Calu3 (cell line): Measurements from ENCODE around the gene ZNF75A. TPM values are rescaled to one million over a fixed set of nuclear protein-coding genes. Genes with fewer than 3 reads are reported as not detected.

Experiments used
- BruUV-seq: library from RNA; stranded (reverse); fragments of 400-500 nt; replicated peaks from 2 replicates; lab custom pipeline; 2021; lab: Mats Ljungman, UMichigan
- CTCF ChIA-PET: fragments of 300-600 bp; sonication (Branson Sonifier 250); formaldehyde crosslinking; loops from one replicate; lab custom pipeline; 2022; ENCODE audit warnings: antibody characterized with exemption; lab: Charles Lee
- DNase-seq: peaks from one replicate; pipeline ENCODE4 v3.0.0; 2022
- H3K27ac Mint-ChIP-seq: one replicate; pipeline ENCODE4 v1.8.0; 2022; ENCODE audit warnings: mixed read lengths; ENCODE audit not compliant: unreplicated experiment
- H3K27me3 Mint-ChIP-seq: one replicate; pipeline ENCODE4 v1.8.0; 2022; ENCODE audit warnings: mixed read lengths; ENCODE audit not compliant: unreplicated experiment
- H3K36me3 Mint-ChIP-seq: one replicate; pipeline ENCODE4 v1.8.0; 2022; ENCODE audit warnings: mild to moderate bottlenecking, moderate library complexity, mixed read lengths; ENCODE audit not compliant: insufficient read depth, unreplicated experiment
- H3K4me1 Mint-ChIP-seq: one replicate; pipeline ENCODE4 v1.8.0; 2022; ENCODE audit warnings: mild to moderate bottlenecking, low read depth, mixed read lengths; ENCODE audit not compliant: unreplicated experiment
- H3K4me3 Mint-ChIP-seq: one replicate; pipeline ENCODE4 v1.8.0; 2022; ENCODE audit warnings: mild to moderate bottlenecking, low read depth, moderate library complexity, mixed read lengths; ENCODE audit not compliant: unreplicated experiment
- H3K9me3 Mint-ChIP-seq: one replicate; pipeline ENCODE4 v1.8.0; 2022; ENCODE audit warnings: low read depth, mixed read lengths; ENCODE audit not compliant: unreplicated experiment
- intact Hi-C: fragments of 100-400 bp; cut with micrococcal nuclease; formaldehyde crosslinking; loops from one replicate; pipeline ENCODE4 v1.10.0; 2022; ENCODE audit not compliant: unreplicated experiment
- total RNA-seq: library from RNA; stranded (reverse); gene quantifications from 2 replicates; pipeline ENCODE4 v1.2.3, GENCODE V29; 2022
- TF ChIP-seq, protein P1 (sequence below): fragments of 200-600 bp; IDR thresholded peaks from one replicate; pipeline ENCODE4 v1.8.0; 2022; ENCODE audit warnings: antibody characterized with exemption; ENCODE audit not compliant: unreplicated experiment

ZNF75A gene
- total RNA-seq, 1 experiment from 2014 or later = 46.8 TPM

- H3K27ac Mint-ChIP-seq = no peak overlapping the region
- no peaks in the 10 kb centered on the region for H3K4me1 Mint-ChIP-seq
- TF ChIP-seq, protein P1, sequence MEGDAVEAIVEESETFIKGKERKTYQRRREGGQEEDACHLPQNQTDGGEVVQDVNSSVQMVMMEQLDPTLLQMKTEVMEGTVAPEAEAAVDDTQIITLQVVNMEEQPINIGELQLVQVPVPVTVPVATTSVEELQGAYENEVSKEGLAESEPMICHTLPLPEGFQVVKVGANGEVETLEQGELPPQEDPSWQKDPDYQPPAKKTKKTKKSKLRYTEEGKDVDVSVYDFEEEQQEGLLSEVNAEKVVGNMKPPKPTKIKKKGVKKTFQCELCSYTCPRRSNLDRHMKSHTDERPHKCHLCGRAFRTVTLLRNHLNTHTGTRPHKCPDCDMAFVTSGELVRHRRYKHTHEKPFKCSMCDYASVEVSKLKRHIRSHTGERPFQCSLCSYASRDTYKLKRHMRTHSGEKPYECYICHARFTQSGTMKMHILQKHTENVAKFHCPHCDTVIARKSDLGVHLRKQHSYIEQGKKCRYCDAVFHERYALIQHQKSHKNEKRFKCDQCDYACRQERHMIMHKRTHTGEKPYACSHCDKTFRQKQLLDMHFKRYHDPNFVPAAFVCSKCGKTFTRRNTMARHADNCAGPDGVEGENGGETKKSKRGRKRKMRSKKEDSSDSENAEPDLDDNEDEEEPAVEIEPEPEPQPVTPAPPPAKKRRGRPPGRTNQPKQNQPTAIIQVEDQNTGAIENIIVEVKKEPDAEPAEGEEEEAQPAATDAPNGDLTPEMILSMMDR = no peak
- H3K36me3 Mint-ChIP-seq = no peaks in the 10 kb centered on the region
- H3K27me3 Mint-ChIP-seq = peaks cover 51% of the 10 kb centered on the region
- DNase-seq = no peak
- peaks cover 10% of the 10 kb centered on the region for H3K9me3 Mint-ChIP-seq
- no TSS peak for BruUV-seq
- intact Hi-C loops = no loop called here
- H3K4me3 Mint-ChIP-seq = no peak overlapping the region
- CTCF ChIA-PET = no interaction called here
Observed at GRCh38 chr16:3358871-3359270, 53.6 kb downstream of the ZNF75A start.

DNA sequence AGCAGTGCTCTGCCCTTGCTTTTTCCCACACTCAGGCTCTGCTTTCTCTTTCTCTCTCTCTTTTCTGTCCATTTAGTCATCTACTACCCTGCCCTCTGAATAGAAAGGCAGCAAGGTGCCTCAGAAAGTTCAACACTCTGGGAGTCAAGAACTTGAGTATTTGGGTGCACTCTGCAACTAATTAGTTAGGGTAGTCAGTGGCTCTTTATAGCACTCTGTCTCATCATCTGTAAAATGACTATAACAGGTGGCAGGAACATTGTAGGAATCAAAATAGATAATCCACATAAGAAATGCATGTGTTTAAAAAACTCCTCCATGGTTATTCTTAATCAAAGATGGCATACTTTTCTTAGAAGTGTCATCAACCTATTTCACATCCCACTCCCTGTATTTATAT, 57.6 kb downstream of the ZNF75A start:
- peaks cover 4% of the 10 kb centered on the region for H3K36me3 Mint-ChIP-seq
- no peak overlapping the region for H3K27ac Mint-ChIP-seq
- no TSS peak for BruUV-seq
- CTCF ChIA-PET = no interaction called here
- H3K4me1 Mint-ChIP-seq = no peaks in the 10 kb centered on the region
- DNase-seq = no peak
- peaks cover 3% of the 10 kb centered on the region for H3K9me3 Mint-ChIP-seq
- H3K4me3 Mint-ChIP-seq = no peak overlapping the region
- intact Hi-C loops = no loop called here
- TF ChIP-seq, protein P1 = no peak
- H3K27me3 Mint-ChIP-seq = peaks cover 22% of the 10 kb centered on the region

DNA sequence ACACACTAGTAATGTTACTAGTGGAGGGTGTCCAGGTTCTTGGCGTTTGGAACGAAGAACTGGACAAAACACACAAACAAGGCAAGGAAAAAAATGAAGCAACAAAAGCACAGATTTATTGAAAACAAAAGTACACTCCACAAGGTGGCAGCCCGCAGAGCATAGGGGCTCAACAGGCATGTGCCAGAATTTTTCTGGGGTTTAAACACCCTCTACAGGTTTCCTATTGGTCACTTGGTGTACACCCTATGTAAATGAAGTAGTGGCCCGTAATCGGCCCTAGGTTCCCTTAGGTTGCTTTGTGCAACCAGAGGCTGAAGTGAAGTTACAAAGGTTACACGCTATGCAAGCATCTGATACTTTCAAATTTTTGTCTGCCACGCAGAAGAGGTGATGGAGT, 58.5 kb downstream of the ZNF75A start:
- no peak overlapping the region for H3K27ac Mint-ChIP-seq
- peaks cover 22% of the 10 kb centered on the region for H3K27me3 Mint-ChIP-seq
- no peak for DNase-seq
- no peaks in the 10 kb centered on the region for H3K4me1 Mint-ChIP-seq
- H3K9me3 Mint-ChIP-seq = peaks cover 3% of the 10 kb centered on the region
- CTCF ChIA-PET = no interaction called here
- TF ChIP-seq, protein P1 = no peak
- intact Hi-C loops = no loop called here
- peaks cover 4% of the 10 kb centered on the region for H3K36me3 Mint-ChIP-seq
- BruUV-seq = no TSS peak
- H3K4me3 Mint-ChIP-seq = no peak overlapping the region

GRCh38 chr16:3364774-3365427, 59.6 kb downstream of the ZNF75A start:
- H3K36me3 Mint-ChIP-seq = peaks cover 4% of the 10 kb centered on the region
- CTCF ChIA-PET = interaction anchor here (0.6 to 0.9 kb wide), 2 partner anchors 30 to 36 kb away, joined by 3 to 5 read pairs; partner anchors contain the start of genes ZNF174 and ZSCAN32
- peaks cover 3% of the 10 kb centered on the region for H3K9me3 Mint-ChIP-seq
- no TSS peak for BruUV-seq
- TF ChIP-seq, protein P1 = no peak
- no peaks in the 10 kb centered on the region for H3K4me1 Mint-ChIP-seq
- H3K27ac Mint-ChIP-seq = no peak overlapping the region
- peak overlapping the region; percentile 29 for H3K4me3 Mint-ChIP-seq
- intact Hi-C loops = no loop called here
- peak; percentile 73 for DNase-seq
- H3K27me3 Mint-ChIP-seq = peaks cover 15% of the 10 kb centered on the region

Other genes with a start within 250 kb of the ZNF75A start
- gene IL32, start 239.9 kb upstream of the ZNF75A start, total RNA-seq = 81.8 and 89.0 TPM in 2 replicates
- gene ZSCAN10, start 206.2 kb upstream of the ZNF75A start, total RNA-seq = not detected in 2 replicates
- gene ZNF205, start 192.9 kb upstream of the ZNF75A start, total RNA-seq = 17.2 and 17.7 TPM in 2 replicates
- gene ZNF213, start 170.5 kb upstream of the ZNF75A start, total RNA-seq = 9.8 and 11.8 TPM in 2 replicates
- 0.40 and 0.54 TPM in 2 replicates for gene OR1F1, start 117.3 kb upstream of the ZNF75A start, total RNA-seq
- 12.7 and 14.6 TPM in 2 replicates for gene ZNF200, start 70.3 kb upstream of the ZNF75A start, total RNA-seq
- gene MEFV, start 48.9 kb upstream of the ZNF75A start, total RNA-seq = not detected in 2 replicates
- 46.9 and 51.2 TPM in 2 replicates for gene ZNF263, start 22.0 kb upstream of the ZNF75A start, total RNA-seq
- 9.3 and 10.3 TPM in 2 replicates for gene TIGD7, start 67 bp upstream of the ZNF75A start, total RNA-seq
- gene OR2C1, start 50.4 kb downstream of the ZNF75A start, total RNA-seq = not detected in 2 replicates
- 23.8 and 26.1 TPM in 2 replicates for gene ZSCAN32, start 95.5 kb downstream of the ZNF75A start, total RNA-seq
- gene ZNF174, start 95.7 kb downstream of the ZNF75A start, total RNA-seq = 13.8 and 14.3 TPM in 2 replicates
- gene ZNF597, start 138.0 kb downstream of the ZNF75A start, total RNA-seq = 2.7 TPM in 2 replicates
- gene NAA60, start 138.2 kb downstream of the ZNF75A start, total RNA-seq = 53.2 and 63.4 TPM in 2 replicates
- gene C16orf90, start 190.0 kb downstream of the ZNF75A start, total RNA-seq = not detected in 2 replicates
- 28.5 and 30.6 TPM in 2 replicates for gene CLUAP1, start 195.5 kb downstream of the ZNF75A start, total RNA-seq